PC-9 (cell line): ENCODE measurements around the gene LONP1.

Experiments
- CTCF ChIP-seq: fragments of 200-600 bp; sonication (generic); conservative IDR thresholded peaks from 2 replicates; pipeline ENCODE4 v1.6.1; 2017; ENCODE audit warnings: mixed run types, antibody characterized with exemption, mild to moderate bottlenecking, moderate library complexity
- EZH2 ChIP-seq: fragments of 200-600 bp; sonication (generic); IDR thresholded peaks from 2 replicates; pipeline ENCODE4 v1.8.0; 2017; ENCODE audit warnings: antibody characterized with exemption, low read depth

GRCh38 chr19:5719961-5720790 lies at the start of gene LONP1, which contains the start of gene CATSPERD:
- TF ChIP-seq CTCF (peak; percentile 70), EZH2 (no peak)
